Measurements from ENCODE around the gene TRAF3IP1. TPM values are rescaled to one million over a fixed set of nuclear protein-coding genes. Genes with fewer than 3 reads are reported as not detected.

TRAF3IP1 gene
- polyA plus RNA-seq, 3 donors, result 1.2 to 1.5 (median 1.5) TPM

DNA sequence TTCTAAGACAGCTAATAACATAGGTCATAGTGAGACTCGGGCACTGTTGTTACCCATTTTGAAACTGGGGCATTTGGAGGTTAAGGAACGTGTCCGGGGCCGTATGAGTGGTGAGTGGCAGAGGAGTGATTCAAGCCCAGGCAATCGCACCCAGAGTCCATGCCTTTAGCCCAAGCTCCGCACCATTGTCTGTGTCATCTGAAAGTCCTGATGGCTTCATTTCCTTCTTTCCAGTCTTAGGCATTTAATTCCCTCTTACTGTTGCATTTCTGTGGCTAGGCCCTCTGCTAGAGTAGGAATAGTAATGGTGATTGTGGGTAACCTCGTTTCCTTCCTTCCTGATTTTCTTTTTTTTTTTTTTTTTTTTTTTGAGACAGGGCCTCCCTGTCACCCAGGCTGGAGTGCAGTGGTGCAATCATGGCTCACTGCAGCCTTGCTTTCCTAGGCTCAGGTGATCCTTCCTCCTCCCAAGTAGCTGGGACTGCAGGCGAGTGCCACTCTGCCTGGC, 56.6 kb downstream of the TRAF3IP1 start:
- peaks cover 0 to 5% (median 3%) of the 10 kb centered on the region in 7 donors for H3K9me3 Mint-ChIP-seq
- Histone ChIP-seq H3K27me3 (ENCODE audit: control insufficient read depth in 2 of 2, insufficient read depth in 2 of 2, low read length in 2 of 2) (no peaks in the 10 kb centered on the region), H3K27ac (ENCODE audit: low read depth in 1 of 2, low read length in 2 of 2) (peak overlapping the region; percentile 9 to 61), H3K4me3 (replicated peaks in 1 of 3; ENCODE audit: low read depth in 2 of 3, low read length in 3 of 3) (peak overlapping the region in 1 of 3 experiments; percentile 58), H3K36me3 (replicated peaks in 1 of 2; ENCODE audit: control insufficient read depth in 1 of 2, insufficient read depth in 2 of 2, low read length in 2 of 2) (no peaks in the 10 kb centered on the region), H4K20me1 (ENCODE audit: insufficient read depth, low read length) (no peaks in the 10 kb centered on the region), H3K9me3 (replicated peaks in 1 of 2; ENCODE audit: control insufficient read depth in 1 of 2, insufficient read depth in 1 of 2, low read length in 2 of 2) (no peaks in the 10 kb centered on the region), H3K9ac (ENCODE audit: insufficient read depth, low read length, poor library complexity, severe bottlenecking) (peak overlapping the region; percentile 29), H3K79me2 (ENCODE audit: insufficient read depth, low read length) (no peaks in the 10 kb centered on the region), H3K4me1 (ENCODE audit: control insufficient read depth in 1 of 2, insufficient read depth in 2 of 2, low read length in 2 of 2) (peaks cover 59 to 64% of the 10 kb centered on the region in 2 donors), H2AFZ (ENCODE audit: insufficient read depth, low read depth, low read length, poor library complexity, severe bottlenecking) (no peak overlapping the region), H3K4me2 (replicated peaks; ENCODE audit: extremely low read depth, low read length, poor library complexity, severe bottlenecking) (peak overlapping the region; percentile 52)
- peak overlapping the region; percentile 59 to 90 (median 82) for H3K27ac Mint-ChIP-seq
- peak overlapping the region in 1 of 2 donors; percentile 65 for H3K4me3 Mint-ChIP-seq
- H3K27me3 Mint-ChIP-seq (ENCODE audit: low read depth in 3 of 3), result peaks cover 0 to 4% (median 0%) of the 10 kb centered on the region in 3 donors
- peaks cover 0 to 3% of the 10 kb centered on the region in 2 donors for H3K36me3 Mint-ChIP-seq
- intact Hi-C loops (cut with micrococcal nuclease), result loop anchor here in 1 of 2 donors (5.0 kb wide), 1 partner anchor 50 kb away; the partner anchor contains the start of gene ASB1
- DNase-seq, result peak; percentile 68 to 87 (median 84)
- peaks cover 82% of the 10 kb centered on the region for H3K4me1 Mint-ChIP-seq
- WGBS (ENCODE audit: insufficient coverage), result 0% methylated on average over 2 of the region's 8 CpGs
- no peak for TF ChIP-seq CTCF (IDR thresholded peaks at IDR 0.05)

DNA sequence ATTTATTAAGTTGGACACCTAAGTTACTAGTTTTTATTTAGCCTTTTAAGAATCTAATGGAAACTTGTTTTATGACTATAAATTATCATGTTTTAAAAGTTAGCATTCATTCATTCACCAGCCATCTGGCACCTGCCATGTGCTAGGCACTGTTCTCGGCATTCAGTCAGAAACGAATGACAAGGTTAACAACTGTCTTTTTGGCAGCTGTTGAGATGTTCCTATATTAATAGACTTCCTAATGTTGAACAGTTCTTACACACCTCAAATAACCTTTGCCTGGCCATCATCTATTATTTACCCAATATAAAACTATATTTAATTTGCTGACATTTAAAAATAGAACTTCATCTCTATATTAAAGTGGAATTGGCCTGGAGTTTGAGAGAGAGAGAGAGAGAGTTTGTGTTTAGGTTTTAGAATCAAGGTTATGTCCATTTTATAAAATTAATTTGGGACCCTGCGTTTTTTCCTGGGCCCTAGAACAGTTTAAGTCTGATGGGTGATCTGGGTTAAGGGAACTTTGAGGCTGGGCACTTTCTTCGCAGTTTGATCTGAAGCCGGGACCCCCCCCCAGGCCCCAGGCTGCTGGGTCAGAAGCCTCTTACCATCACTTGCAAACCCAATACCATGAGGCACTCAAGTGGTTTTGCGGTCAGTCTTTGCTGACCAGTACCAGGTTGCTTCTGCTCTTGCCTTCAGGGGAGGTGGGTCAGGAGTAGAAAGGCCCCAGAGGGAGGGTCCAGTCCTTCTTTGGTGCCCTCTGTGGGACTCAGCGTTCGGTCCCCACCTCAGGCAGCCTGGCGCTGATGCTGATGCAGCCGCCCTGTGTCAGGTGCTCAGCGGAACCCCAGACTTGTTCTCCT, 58.1 kb downstream of the TRAF3IP1 start:
- peak overlapping the region; percentile 13 to 54 for H3K27ac ChIP-seq (ENCODE audit: low read depth in 1 of 2, low read length in 2 of 2)
- intact Hi-C loops (cut with micrococcal nuclease), result loop anchor here in 1 of 2 donors (5.0 kb wide), 1 partner anchor 49 kb away; the partner anchor contains the start of gene ASB1
- H3K4me1 ChIP-seq (ENCODE audit: control insufficient read depth in 1 of 2, insufficient read depth in 2 of 2, low read length in 2 of 2), result peaks cover 74 to 79% of the 10 kb centered on the region in 2 donors
- Mint-ChIP-seq H3K4me1 (peaks cover 96% of the 10 kb centered on the region), H3K36me3 (peaks cover 0 to 3% of the 10 kb centered on the region in 2 donors), H3K4me3 (no peak overlapping the region), H3K27me3 (ENCODE audit: low read depth in 3 of 3) (peaks cover 0 to 4% (median 0%) of the 10 kb centered on the region in 3 donors), H3K9me3 (peaks cover 0 to 8% (median 3%) of the 10 kb centered on the region in 7 donors), H3K27ac (peak overlapping the region in 3 of 7 donors; percentile 84 to 97 (median 85))
- H3K4me3 ChIP-seq (replicated peaks in 1 of 3; ENCODE audit: low read depth in 2 of 3, low read length in 3 of 3), result no peak overlapping the region
- no peak overlapping the region for H2AFZ ChIP-seq (ENCODE audit: insufficient read depth, low read depth, low read length, poor library complexity, severe bottlenecking)
- WGBS (ENCODE audit: insufficient coverage), result 94% methylated on average over 6 of the region's 11 CpGs
- H3K79me2 ChIP-seq (ENCODE audit: insufficient read depth, low read length), result no peaks in the 10 kb centered on the region
- no peaks in the 10 kb centered on the region for H4K20me1 ChIP-seq (ENCODE audit: insufficient read depth, low read length)
- peak overlapping the region; percentile 13 for H3K4me2 ChIP-seq (replicated peaks; ENCODE audit: extremely low read depth, low read length, poor library complexity, severe bottlenecking)
- H3K9me3 ChIP-seq (replicated peaks in 1 of 2; ENCODE audit: control insufficient read depth in 1 of 2, insufficient read depth in 1 of 2, low read length in 2 of 2), result no peaks in the 10 kb centered on the region
- no peaks in the 10 kb centered on the region for H3K36me3 ChIP-seq (replicated peaks in 1 of 2; ENCODE audit: control insufficient read depth in 1 of 2, insufficient read depth in 2 of 2, low read length in 2 of 2)
- no peak overlapping the region for H3K9ac ChIP-seq (ENCODE audit: insufficient read depth, low read length, poor library complexity, severe bottlenecking)
- no peak for DNase-seq
- no peaks in the 10 kb centered on the region for H3K27me3 ChIP-seq (ENCODE audit: control insufficient read depth in 2 of 2, insufficient read depth in 2 of 2, low read length in 2 of 2)
- TF ChIP-seq CTCF (IDR thresholded peaks at IDR 0.05), result no peak

Data from CD14-positive monocyte (primary cell).